C4-2B (cell line): ENCODE measurements around the gene SARNP.

ENCODE experiments used
- H3K27ac ChIP-seq: fragments of 450-650 bp; 2 replicates; pipeline ENCODE4 v1.5.1; 2017
- CTCF ChIP-seq: fragments of 450-650 bp; conservative IDR thresholded peaks from 2 replicates; pipeline ENCODE4 v1.5.1; 2017; ENCODE audit warnings: mild to moderate bottlenecking
- ZFX ChIP-seq: fragments of 450-650 bp; IDR thresholded peaks from 2 replicates; pipeline ENCODE4 v1.6.1; 2017

The SARNP gene

GRCh38 chr12:55708695-55709233, 108.8 kb downstream of the SARNP start:
- H3K27ac ChIP-seq = no peak overlapping the region
- TF ChIP-seq ZFX (no peak), CTCF (no peak)

- H3K27ac ChIP-seq = no peak within 1 kb of the TSS
- TF ChIP-seq ZFX = no peak
- TF ChIP-seq CTCF = no peak
Measured at GRCh38 chr12:55707841-55708694, 109.5 kb downstream of the SARNP start, which contains the start of gene ITGA7. Gene ITGA7, minus strand, starts transcription at chr12:55707904. Its CDS starts 222 bp downstream, at chr12:55707682.
